ENCODE measurements around the gene PHF20.
"Not testable (repeated sequence)": the region's sequence is repeated elsewhere in the genome, so short reads cannot be mapped to it uniquely, and the experiment has no call there.

Gene PHF20

DNA sequence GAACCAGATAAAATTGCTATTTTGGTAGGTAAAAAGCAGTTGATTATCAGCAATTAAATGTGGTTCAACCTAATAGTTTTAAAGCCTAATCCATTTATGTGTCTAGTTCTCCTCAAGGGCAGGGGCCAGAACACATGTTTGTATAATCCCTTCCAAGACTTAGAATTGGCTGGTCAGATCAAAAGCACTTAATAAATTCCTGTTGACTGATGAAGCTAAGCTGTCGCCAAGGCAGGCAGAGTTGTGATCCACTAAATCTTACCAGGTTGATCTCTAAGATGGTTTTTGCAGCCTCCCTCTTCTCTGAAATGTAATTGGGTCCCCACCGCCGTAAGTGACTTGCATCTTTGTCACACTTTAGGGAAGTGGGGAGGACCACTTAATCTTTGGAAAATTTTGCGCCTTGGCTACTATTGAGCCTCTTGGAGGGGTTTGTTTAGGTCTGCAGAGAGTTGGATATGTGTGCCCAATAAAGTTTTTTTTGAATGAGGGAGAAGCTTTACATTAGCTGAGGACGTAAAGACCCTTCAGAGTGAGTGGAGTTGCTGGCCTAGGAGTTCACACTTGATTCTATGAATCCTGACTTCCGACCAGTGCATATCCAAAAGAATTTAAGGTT is 65.9 kb downstream of the PHF20 start:
- H3K27ac ChIP-seq (ENCODE audit: insufficient read depth, low read depth, low read length, poor library complexity, severe bottlenecking) = peak overlapping the region; percentile 50
- H3K4me1 ChIP-seq (ENCODE audit: control insufficient read depth, insufficient read depth, low read length) = no peaks in the 10 kb centered on the region
- WGBS, 2 experiments = 92 to 94% methylated on average over 6 of the region's 6 CpGs
- H3K4me3 ChIP-seq (ENCODE audit: insufficient read depth, low read depth, low read length) = no peak overlapping the region
- peaks cover 12% of the 10 kb centered on the region for H3K36me3 ChIP-seq (ENCODE audit: control insufficient read depth, insufficient read depth, low read length)
- no peaks in the 10 kb centered on the region for H3K9me3 ChIP-seq (ENCODE audit: control insufficient read depth, low read length)
- H3K27me3 ChIP-seq (ENCODE audit: control insufficient read depth, insufficient read depth, low read length, poor library complexity, severe bottlenecking) = no peaks in the 10 kb centered on the region

DNA sequence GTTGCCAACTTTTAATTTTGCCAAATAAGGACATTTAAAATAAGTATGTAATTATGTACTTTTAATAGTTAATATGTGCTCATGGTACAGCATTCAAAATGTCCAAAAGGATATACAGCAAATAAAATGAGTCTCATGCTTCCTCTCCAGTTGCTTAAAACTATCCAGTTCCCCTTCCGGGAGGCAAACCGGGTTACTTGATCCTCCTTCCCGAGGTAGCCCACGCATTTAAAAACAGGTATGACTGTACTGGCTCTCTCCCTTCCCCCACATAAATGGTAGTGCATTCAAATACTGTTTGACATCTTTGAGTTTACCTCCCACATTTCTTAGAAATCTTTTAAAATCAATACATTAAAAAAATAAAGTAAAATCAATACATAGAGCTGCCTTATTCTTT is 66.4 kb downstream of the PHF20 start:
- no peaks in the 10 kb centered on the region for H3K9me3 ChIP-seq (ENCODE audit: control insufficient read depth, low read length)
- H3K27ac ChIP-seq (ENCODE audit: insufficient read depth, low read depth, low read length, poor library complexity, severe bottlenecking) = no peak overlapping the region
- peaks cover 17% of the 10 kb centered on the region for H3K36me3 ChIP-seq (ENCODE audit: control insufficient read depth, insufficient read depth, low read length)
- no peak overlapping the region for H3K4me3 ChIP-seq (ENCODE audit: insufficient read depth, low read depth, low read length)
- H3K4me1 ChIP-seq (ENCODE audit: control insufficient read depth, insufficient read depth, low read length) = no peaks in the 10 kb centered on the region
- WGBS, 2 experiments = 92 to 94% methylated on average over 4 of the region's 4 CpGs
- no peaks in the 10 kb centered on the region for H3K27me3 ChIP-seq (ENCODE audit: control insufficient read depth, insufficient read depth, low read length, poor library complexity, severe bottlenecking)

DNA sequence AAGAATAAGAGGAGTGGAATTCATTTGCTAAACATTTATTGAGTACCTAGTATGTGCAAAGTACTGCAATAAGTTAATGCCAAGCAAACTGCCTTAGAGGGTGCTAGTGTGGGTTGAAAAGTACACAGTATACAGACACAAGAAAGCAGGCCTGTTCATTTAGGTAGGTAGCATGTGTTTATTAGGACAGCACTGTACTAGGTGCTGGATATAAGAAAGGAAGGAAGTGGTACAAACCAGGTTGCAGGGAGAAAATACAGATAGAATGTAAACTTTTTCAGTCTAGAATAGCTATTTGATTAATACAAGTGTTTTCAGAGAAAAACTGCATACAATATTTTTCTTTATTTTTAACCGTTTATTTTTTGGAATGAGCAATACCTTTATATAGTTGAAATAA is 68.1 kb downstream of the PHF20 start:
- Histone ChIP-seq H3K4me1 (ENCODE audit: control insufficient read depth, insufficient read depth, low read length) (no peaks in the 10 kb centered on the region), H3K36me3 (ENCODE audit: control insufficient read depth, insufficient read depth, low read length) (peaks cover 27% of the 10 kb centered on the region), H3K27ac (ENCODE audit: insufficient read depth, low read depth, low read length, poor library complexity, severe bottlenecking) (no peak overlapping the region), H3K9me3 (ENCODE audit: control insufficient read depth, low read length) (no peaks in the 10 kb centered on the region), H3K4me3 (ENCODE audit: insufficient read depth, low read depth, low read length) (no peak overlapping the region), H3K27me3 (ENCODE audit: control insufficient read depth, insufficient read depth, low read length, poor library complexity, severe bottlenecking) (no peaks in the 10 kb centered on the region)
- WGBS, 2 experiments = no CpG with 5 or more reads among the region's 1 CpG

DNA sequence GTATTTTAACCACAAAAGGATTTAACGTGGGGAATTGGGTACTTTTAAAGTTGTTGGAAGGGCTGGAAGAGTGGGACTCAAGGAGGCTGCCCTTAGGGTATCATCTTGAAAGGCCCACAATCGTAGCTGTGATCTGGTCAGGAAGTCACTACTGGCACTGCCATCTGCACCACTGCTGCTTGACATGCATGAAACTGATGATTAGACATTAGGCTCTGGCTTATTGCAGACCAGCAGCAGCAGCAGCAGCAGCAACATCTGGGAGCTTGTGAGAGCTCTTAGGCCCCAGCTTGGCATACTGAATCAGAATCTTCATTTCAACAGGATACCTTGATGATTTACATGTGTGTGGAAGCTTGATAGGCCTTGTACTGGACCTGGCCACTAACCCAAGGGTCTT is 68.6 kb downstream of the PHF20 start:
- H3K4me1 ChIP-seq (ENCODE audit: control insufficient read depth, insufficient read depth, low read length) = no peaks in the 10 kb centered on the region
- no peak overlapping the region for H3K27ac ChIP-seq (ENCODE audit: insufficient read depth, low read depth, low read length, poor library complexity, severe bottlenecking)
- no peaks in the 10 kb centered on the region for H3K27me3 ChIP-seq (ENCODE audit: control insufficient read depth, insufficient read depth, low read length, poor library complexity, severe bottlenecking)
- peaks cover 27% of the 10 kb centered on the region for H3K36me3 ChIP-seq (ENCODE audit: control insufficient read depth, insufficient read depth, low read length)
- H3K4me3 ChIP-seq (ENCODE audit: insufficient read depth, low read depth, low read length) = no peak overlapping the region
- H3K9me3 ChIP-seq (ENCODE audit: control insufficient read depth, low read length) = no peaks in the 10 kb centered on the region
- WGBS, 2 experiments = 96 to 97% methylated on average over 2 of the region's 2 CpGs

DNA sequence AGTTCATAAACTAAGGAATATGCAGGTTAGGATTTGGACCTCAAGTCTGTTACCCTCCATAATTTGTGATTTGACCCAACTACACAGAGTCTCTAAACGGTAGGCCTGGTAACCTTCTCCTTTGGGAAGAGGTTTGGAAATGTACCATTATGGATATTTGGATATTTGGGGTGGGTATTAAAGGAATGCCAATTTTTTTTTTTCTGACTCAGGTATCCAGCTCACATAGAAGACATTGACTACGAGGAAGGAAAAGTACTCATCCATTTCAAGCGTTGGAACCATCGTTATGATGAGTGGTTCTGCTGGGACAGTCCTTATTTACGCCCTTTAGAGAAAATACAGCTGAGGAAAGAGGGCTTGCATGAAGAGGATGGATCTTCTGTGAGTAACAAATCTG is 70.5 kb downstream of the PHF20 start:
- Histone ChIP-seq H3K36me3 (ENCODE audit: control insufficient read depth, insufficient read depth, low read length) (peaks cover 27% of the 10 kb centered on the region), H3K27me3 (ENCODE audit: control insufficient read depth, insufficient read depth, low read length, poor library complexity, severe bottlenecking) (no peaks in the 10 kb centered on the region), H3K9me3 (ENCODE audit: control insufficient read depth, low read length) (no peaks in the 10 kb centered on the region), H3K27ac (ENCODE audit: insufficient read depth, low read depth, low read length, poor library complexity, severe bottlenecking) (no peak overlapping the region), H3K4me1 (ENCODE audit: control insufficient read depth, insufficient read depth, low read length) (no peaks in the 10 kb centered on the region), H3K4me3 (ENCODE audit: insufficient read depth, low read depth, low read length) (no peak overlapping the region)
- WGBS, 2 experiments = 96 to 97% methylated on average over 5 of the region's 5 CpGs

DNA sequence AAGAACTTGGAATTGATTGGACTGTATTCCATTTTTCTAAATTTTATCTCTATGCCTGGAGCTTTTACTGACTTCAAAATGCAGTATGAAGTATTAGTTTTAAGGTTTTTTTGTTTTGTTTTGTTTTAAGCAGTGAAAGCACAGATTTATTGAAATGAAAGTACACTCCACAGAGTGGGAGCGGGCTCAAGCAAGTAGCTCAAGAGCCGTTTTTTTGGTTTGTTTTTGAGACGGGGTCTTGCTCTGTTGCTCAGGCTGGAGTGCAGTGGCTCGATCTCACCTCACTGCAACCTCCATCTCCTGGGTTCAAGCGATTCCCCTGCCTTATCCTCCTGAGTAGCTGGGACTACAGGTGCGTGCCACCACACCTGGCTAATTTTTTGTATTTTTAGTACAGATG is 72.1 kb downstream of the PHF20 start:
- H3K4me1 ChIP-seq (ENCODE audit: control insufficient read depth, insufficient read depth, low read length); H3K4me3 ChIP-seq (ENCODE audit: insufficient read depth, low read depth, low read length); H3K9me3 ChIP-seq (ENCODE audit: control insufficient read depth, low read length); H3K27me3 ChIP-seq (ENCODE audit: control insufficient read depth, insufficient read depth, low read length, poor library complexity, severe bottlenecking); H3K27ac ChIP-seq (ENCODE audit: insufficient read depth, low read depth, low read length, poor library complexity, severe bottlenecking): not testable (repeated sequence)
- H3K36me3 ChIP-seq (ENCODE audit: control insufficient read depth, insufficient read depth, low read length) = peaks cover 27% of the 10 kb centered on the region
- WGBS, 2 experiments = 93 to 96% methylated on average over 6 of the region's 6 CpGs

DNA sequence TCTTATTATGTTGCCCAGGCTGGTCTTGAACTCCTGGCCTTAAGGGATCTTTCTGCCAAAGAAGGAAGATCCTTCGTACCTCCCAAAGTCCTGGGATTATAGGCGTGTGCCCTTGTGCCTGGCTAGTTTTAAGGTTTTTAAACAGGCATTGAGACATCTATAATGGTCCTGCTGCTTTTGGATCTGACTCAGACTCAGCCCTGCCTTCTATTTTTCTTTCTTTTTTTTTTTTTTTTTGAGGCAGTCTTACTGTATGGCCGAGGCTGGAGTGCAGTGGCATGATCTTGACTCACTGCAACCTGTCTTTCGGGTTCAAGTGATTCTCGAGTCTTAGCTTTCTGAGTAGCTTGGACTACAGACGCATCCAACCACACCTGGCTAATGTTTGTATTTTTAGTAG is 73.7 kb downstream of the PHF20 start:
- H3K4me3 ChIP-seq (ENCODE audit: insufficient read depth, low read depth, low read length) = no peak overlapping the region
- H3K9me3 ChIP-seq (ENCODE audit: control insufficient read depth, low read length) = no peaks in the 10 kb centered on the region
- 91 to 94% methylated on average over 6 of the region's 6 CpGs for WGBS, 2 experiments
- no peaks in the 10 kb centered on the region for H3K4me1 ChIP-seq (ENCODE audit: control insufficient read depth, insufficient read depth, low read length)
- H3K27ac ChIP-seq (ENCODE audit: insufficient read depth, low read depth, low read length, poor library complexity, severe bottlenecking) = no peak overlapping the region
- peaks cover 27% of the 10 kb centered on the region for H3K36me3 ChIP-seq (ENCODE audit: control insufficient read depth, insufficient read depth, low read length)
- no peaks in the 10 kb centered on the region for H3K27me3 ChIP-seq (ENCODE audit: control insufficient read depth, insufficient read depth, low read length, poor library complexity, severe bottlenecking)

DNA sequence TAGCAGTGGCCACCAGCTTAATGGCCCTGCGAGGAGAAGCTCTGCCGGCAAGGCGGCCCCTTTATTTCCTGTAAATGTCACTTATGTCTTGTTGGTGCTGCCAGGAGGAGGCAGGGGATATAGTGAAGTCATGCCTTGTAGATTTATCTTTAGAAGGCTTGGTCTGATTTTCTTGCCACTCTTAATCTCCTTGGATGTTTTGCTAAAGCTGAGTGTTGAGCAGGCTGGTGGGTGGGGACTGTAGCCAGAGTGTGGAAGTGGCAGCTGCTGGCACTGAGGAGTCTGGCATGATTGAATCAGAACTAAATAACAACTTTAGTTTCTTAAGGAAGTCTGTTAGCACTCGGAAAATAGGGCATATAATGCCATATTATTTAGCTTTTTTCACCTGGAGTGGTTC is 77.9 kb downstream of the PHF20 start:
- no peak overlapping the region for H3K4me3 ChIP-seq (ENCODE audit: insufficient read depth, low read depth, low read length)
- 91 to 96% methylated on average over 4 of the region's 4 CpGs for WGBS, 2 experiments
- no peaks in the 10 kb centered on the region for H3K9me3 ChIP-seq (ENCODE audit: control insufficient read depth, low read length)
- no peak overlapping the region for H3K27ac ChIP-seq (ENCODE audit: insufficient read depth, low read depth, low read length, poor library complexity, severe bottlenecking)
- H3K36me3 ChIP-seq (ENCODE audit: control insufficient read depth, insufficient read depth, low read length) = peaks cover 2% of the 10 kb centered on the region
- H3K27me3 ChIP-seq (ENCODE audit: control insufficient read depth, insufficient read depth, low read length, poor library complexity, severe bottlenecking) = no peaks in the 10 kb centered on the region
- no peaks in the 10 kb centered on the region for H3K4me1 ChIP-seq (ENCODE audit: control insufficient read depth, insufficient read depth, low read length)

DNA sequence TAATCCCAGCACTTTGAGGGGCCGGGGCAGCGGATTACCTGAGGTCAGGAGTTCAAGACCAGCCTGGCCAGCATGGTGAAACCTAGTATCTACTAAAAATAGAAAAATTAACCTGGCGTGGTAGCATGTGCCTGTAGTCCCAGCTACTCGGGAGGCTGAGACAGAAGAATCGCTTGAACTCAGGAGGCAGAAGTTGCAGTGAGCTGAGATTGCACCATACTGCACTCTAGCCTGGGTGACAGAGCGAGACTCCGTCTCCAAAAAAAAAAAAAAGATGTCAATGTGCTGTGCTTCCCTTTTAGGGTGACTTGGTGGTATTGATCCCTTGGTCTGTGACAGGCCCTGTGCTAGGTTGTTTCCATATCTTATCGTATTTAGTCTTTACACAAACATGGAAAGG is 79.8 kb downstream of the PHF20 start:
- WGBS, 2 experiments = 95 to 96% methylated on average over 8 of the region's 8 CpGs
- not testable (repeated sequence) for H3K36me3 ChIP-seq (ENCODE audit: control insufficient read depth, insufficient read depth, low read length); H3K4me1 ChIP-seq (ENCODE audit: control insufficient read depth, insufficient read depth, low read length)

DNA sequence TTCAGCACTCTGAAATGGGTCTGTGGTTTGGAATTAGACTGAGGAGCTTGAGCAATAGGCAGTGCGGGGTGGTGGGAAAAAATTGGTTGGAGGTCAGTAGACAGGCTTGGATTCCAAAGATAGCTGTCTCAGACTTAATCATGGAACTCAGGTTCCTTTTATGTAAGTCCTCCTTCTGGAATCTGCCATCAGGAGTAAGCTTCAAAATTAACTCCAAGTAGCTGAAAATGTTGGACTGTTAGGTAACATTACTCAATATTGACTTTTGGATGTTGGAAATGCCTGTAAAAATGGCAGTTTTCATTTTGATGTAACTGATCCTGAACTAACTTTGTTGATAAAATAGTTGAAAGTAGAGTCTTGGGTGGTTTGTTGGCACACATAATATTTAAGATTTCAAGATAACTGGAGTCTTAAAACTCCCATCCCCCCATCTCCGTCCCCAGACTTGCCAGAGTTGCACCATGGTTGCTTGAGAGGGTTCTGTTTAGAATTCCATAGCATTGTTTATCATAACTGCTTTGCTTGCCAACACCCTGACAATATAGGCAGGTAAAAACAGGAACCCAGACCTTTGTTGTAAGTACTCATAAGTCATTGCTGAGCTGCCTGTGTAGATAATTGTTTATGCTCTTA is 83.0 kb downstream of the PHF20 start:
- Histone ChIP-seq H3K4me3 (ENCODE audit: insufficient read depth, low read depth, low read length) (no peak overlapping the region), H3K36me3 (ENCODE audit: control insufficient read depth, insufficient read depth, low read length) (peaks cover 2% of the 10 kb centered on the region), H3K27me3 (ENCODE audit: control insufficient read depth, insufficient read depth, low read length, poor library complexity, severe bottlenecking) (no peaks in the 10 kb centered on the region), H3K27ac (ENCODE audit: insufficient read depth, low read depth, low read length, poor library complexity, severe bottlenecking) (no peak overlapping the region), H3K4me1 (ENCODE audit: control insufficient read depth, insufficient read depth, low read length) (no peaks in the 10 kb centered on the region), H3K9me3 (ENCODE audit: control insufficient read depth, low read length) (no peaks in the 10 kb centered on the region)
- WGBS, 2 experiments = 95 to 98% methylated on average over 2 of the region's 2 CpGs

More for the DNA sequence above, 79.8 kb downstream of the PHF20 start:
- H3K27me3 ChIP-seq (ENCODE audit: control insufficient read depth, insufficient read depth, low read length, poor library complexity, severe bottlenecking); H3K4me3 ChIP-seq (ENCODE audit: insufficient read depth, low read depth, low read length); H3K9me3 ChIP-seq (ENCODE audit: control insufficient read depth, low read length); H3K27ac ChIP-seq (ENCODE audit: insufficient read depth, low read depth, low read length, poor library complexity, severe bottlenecking): not testable (repeated sequence)

Data from ectodermal cell (in vitro differentiated cells).